Gastrocnemius medialis (tissue), 4 donors: Measurements from ENCODE around the gene SCN3A. TPM values are rescaled to one million over a fixed set of nuclear protein-coding genes. Genes with fewer than 3 reads are reported as not detected.

Experiments used
- ATAC-seq, 2 donors: fragments of 150-250 bp; one replicate each; pipeline ENCODE4 v1.9.1; 2016
- DNase-seq, 2 donors: peaks; one replicate each; pipeline ENCODE4 v3.0.0-alpha.2; 2019
- H3K27ac ChIP-seq, 4 donors: fragments of 200-600 bp; sonication (generic); 1 replicate in 1 of 4; 2 replicates in 3 of 4; pipeline ENCODE4 v1.5.1; 2016 to 2018; ENCODE audit warnings: mild to moderate bottlenecking in 2 of 4, moderate library complexity in 1 of 4
- H3K27me3 ChIP-seq, 3 donors: fragments of 200-600 bp; sonication (generic) in 2 of 3; 1 replicate in 1 of 3; 2 replicates in 2 of 3; pipeline versions ENCODE4 v1.5.1 to v1.6.0; 2016 to 2019; ENCODE audit warnings: mild to moderate bottlenecking in 1 of 3, moderate library complexity in 1 of 3
- H3K36me3 ChIP-seq, 2 donors: fragments of 200-600 bp; sonication (generic) in 1 of 2; one replicate each; pipeline ENCODE4 v1.5.1; 2017 to 2018
- H3K4me1 ChIP-seq, 2 donors: fragments of 200-600 bp; sonication (generic) in 1 of 2; one replicate each; pipeline ENCODE4 v1.5.1; 2016 to 2017; ENCODE audit warnings: mild to moderate bottlenecking in 2 of 2
- H3K4me3 ChIP-seq, 4 donors: fragments of 200-600 bp; sonication (generic) in 3 of 4; 1 replicate in 1 of 4; 2 replicates in 3 of 4; pipeline ENCODE4 v1.5.1; 2016 to 2019; ENCODE audit warnings: mild to moderate bottlenecking in 2 of 4
- H3K9me3 ChIP-seq, 3 donors: fragments of 200-600 bp; sonication (generic) in 2 of 3; 1 replicate in 1 of 3; 2 replicates in 2 of 3; pipeline ENCODE4 v1.5.1; 2016 to 2019
- CTCF ChIP-seq, 5 experiments: fragments of 450-650 bp in 3 of 5; fragments of 200-600 bp in 2 of 5; sonication (generic) in 2 of 5; IDR thresholded peaks in 4 of 5; conservative IDR thresholded peaks in 1 of 5; 1 replicate in 4 of 5; 2 replicates in 1 of 5; pipeline ENCODE4 v1.5.1; 2016 to 2019; ENCODE audit warnings: antibody characterized with exemption in 5 of 5, mild to moderate bottlenecking in 3 of 5, moderate library complexity in 3 of 5
- POLR2A ChIP-seq, 2 donors: fragments of 450-650 bp; IDR thresholded peaks; one replicate each; pipeline ENCODE4 v1.6.1; 2017; ENCODE audit warnings: antibody characterized with exemption in 2 of 2, mild to moderate bottlenecking in 2 of 2, moderate library complexity in 2 of 2
- in situ Hi-C, 4 donors: fragments of 200-750 bp; cut with MboI; loops; one replicate each; pipeline versions ENCODE4 v1.15.0 to v1.8.0; 2017; ENCODE audit warnings: low sequenced_read_pairs in 4 of 4
- intact Hi-C: fragments of 100-400 bp; cut with DNase I; formaldehyde crosslinking; loops from one replicate; pipeline ENCODE4 v1.15.1; 2023; ENCODE audit warnings: low total_unique reads
- total RNA-seq, 4 donors: library from RNA; depleted of rRNA; stranded (reverse); fragments of >200 nt; gene quantifications; one replicate each; pipeline versions ENCODE4 v1.1.0 to v1.2.3, GENCODE V29; 2016

The SCN3A gene
- total RNA-seq, 4 donors from 2014 or later: 0.53 to 1.8 (median 1.3) TPM

GRCh38 chr2:165214093-165214492, 10.2 kb upstream of the SCN3A start:
- H3K36me3 ChIP-seq: no peaks in the 10 kb centered on the region
- intact Hi-C loops (no loop called here), in situ Hi-C loops (no loop called here)
- no peak for ATAC-seq
- H3K27me3 ChIP-seq: no peaks in the 10 kb centered on the region
- no peak for TF ChIP-seq CTCF (IDR thresholded peaks at IDR 0.05 in 4 of 5, conservative IDR thresholded peaks at IDR 0.05 in 1 of 5)
- no peak for TF ChIP-seq POLR2A (IDR thresholded peaks at IDR 0.05)
- H3K27ac ChIP-seq: no peak overlapping the region
- no peak for DNase-seq
- H3K4me3 ChIP-seq: no peak overlapping the region
- H3K9me3 ChIP-seq: no peaks in the 10 kb centered on the region
- no peaks in the 10 kb centered on the region for H3K4me1 ChIP-seq

- DNase-seq: no peak
- Histone ChIP-seq H3K4me3 (no peak overlapping the region), H3K4me1 (no peaks in the 10 kb centered on the region), H3K27me3 (no peaks in the 10 kb centered on the region), H3K9me3 (no peaks in the 10 kb centered on the region), H3K27ac (no peak overlapping the region), H3K36me3 (no peaks in the 10 kb centered on the region)
- in situ Hi-C loops: loop anchor here in 2 of 4 donors (10.0 kb wide), 1 partner anchor 203 kb away; no protein-coding TSS in a partner anchor
- intact Hi-C loops: loop anchor here (10.0 kb wide), 1 partner anchor 473 kb away; no protein-coding TSS in a partner anchor
- ATAC-seq: no peak
- no peak for TF ChIP-seq POLR2A (IDR thresholded peaks at IDR 0.05)
- no peak for TF ChIP-seq CTCF (IDR thresholded peaks at IDR 0.05 in 4 of 5, conservative IDR thresholded peaks at IDR 0.05 in 1 of 5)
These were observed 4.2 kb upstream of the SCN3A start for GRCh38 chr2:165208094-165208493.

GRCh38 chr2:165205865-165206264, 2.0 kb upstream of the SCN3A start:
- DNase-seq: no peak
- H3K4me3 ChIP-seq: no peak overlapping the region
- H3K27me3 ChIP-seq: no peaks in the 10 kb centered on the region
- intact Hi-C loops (loop anchor here (10.0 kb wide), 1 partner anchor 471 kb away; no protein-coding TSS in a partner anchor), in situ Hi-C loops (loop anchor here in 2 of 4 donors (10.0 kb wide), 1 partner anchor 201 kb away; no protein-coding TSS in a partner anchor)
- ATAC-seq: no peak
- H3K9me3 ChIP-seq: no peaks in the 10 kb centered on the region
- no peak for TF ChIP-seq CTCF (IDR thresholded peaks at IDR 0.05 in 4 of 5, conservative IDR thresholded peaks at IDR 0.05 in 1 of 5)
- no peak for TF ChIP-seq POLR2A (IDR thresholded peaks at IDR 0.05)
- no peaks in the 10 kb centered on the region for H3K36me3 ChIP-seq
- no peaks in the 10 kb centered on the region for H3K4me1 ChIP-seq
- no peak overlapping the region for H3K27ac ChIP-seq

- no peak for ATAC-seq
- intact Hi-C loops: loop anchor here (5.0 to 10.0 kb wide), 2 partner anchors 185 to 467 kb away; no protein-coding TSS in a partner anchor
- in situ Hi-C loops: loop anchor here in 2 of 4 donors (10.0 kb wide), 1 partner anchor 197 kb away; no protein-coding TSS in a partner anchor
These were observed 1.6 kb downstream of the SCN3A start for GRCh38 chr2:165202239-165202638.

More at GRCh38 chr2:165202239-165202638, 1.6 kb downstream of the SCN3A start:
- Histone ChIP-seq H3K27me3 (no peaks in the 10 kb centered on the region), H3K4me1 (no peaks in the 10 kb centered on the region), H3K27ac (no peak overlapping the region), H3K36me3 (no peaks in the 10 kb centered on the region), H3K9me3 (no peaks in the 10 kb centered on the region), H3K4me3 (no peak overlapping the region)
- TF ChIP-seq CTCF (IDR thresholded peaks at IDR 0.05 in 4 of 5, conservative IDR thresholded peaks at IDR 0.05 in 1 of 5) (no peak), POLR2A (IDR thresholded peaks at IDR 0.05) (no peak)
- no peak for DNase-seq
